Stomach (tissue), 8 donors: ENCODE measurements around the gene GREB1L. TPM values are rescaled to one million over a fixed set of nuclear protein-coding genes. Genes with fewer than 3 reads are reported as not detected.

Source experiments
- polyA plus RNA-seq, 3 donors: library from polyadenylated mRNA; stranded (reverse); fragments of 200-250 nt; gene quantifications; one replicate each; pipeline ENCODE4 v1.2.3, GENCODE V29; 2013
- small RNA-seq, 4 donors: library from RNA; depleted of rRNA; stranded (forward); fragments of <200 nt; gene quantifications; one replicate each; pipeline ENCODE3, GENCODE V24; 2016
- total RNA-seq, 5 donors: library from RNA; depleted of rRNA; stranded (reverse); fragments of >200 nt; gene quantifications; one replicate each; pipeline versions ENCODE4 v1.1.0 to v1.2.3, GENCODE V29; 2014 to 2016
- donor health status: healthy with polysubstance abuse.
- donor health status: Bipolar disorder and iron deficiency.
- donor health status: healthy.

The GREB1L gene
- total and polyA plus RNA-seq, 8 donors, result 0.15 to 77.6 (median 0.45) TPM; not detected in 1

Small RNA genes within 50 kb of the gene (small RNA-seq; reads per million reads assigned to genes)
- 0 reads per million in 4 donors for gene RF00603

Other genes with a start within 250 kb of the GREB1L start
- gene ROCK1, start 130.4 kb upstream of the GREB1L start, total RNA-seq, result 100 to 1,000 TPM in 3 of 5 donors, 10 to 100 TPM in 2; 61.1 to 215 (median 143) TPM
- 10 to 100 TPM in 1 of 3 donors, 1 to 10 TPM in 2; 6.5 to 11.2 (median 9.1) TPM for gene ROCK1, start 130.4 kb upstream of the GREB1L start, polyA plus RNA-seq